Heart left ventricle (tissue), 16 donors: ENCODE measurements around the gene CERS1. TPM values are rescaled to one million over a fixed set of nuclear protein-coding genes. Genes with fewer than 3 reads are reported as not detected.
A peak's percentile ranks its signal among the peaks of the same experiment; 100 is the strongest.

ENCODE experiments used
- ATAC-seq, 4 donors: fragments of 200-7000 bp; cut with Tn5 transposase; one replicate each; pipeline ENCODE4 v1.9.1; 2020 to 2022; ENCODE audit warnings: moderate library complexity in 4 of 4, mild to moderate bottlenecking in 3 of 4, moderate number of reproducible peaks in 1 of 4
- DNase-seq, 5 donors: peaks; one replicate each; pipeline ENCODE4 v3.0.0-alpha.2; 2020
- H3K27ac ChIP-seq, 12 donors: fragments of 200-600 bp; sonication (generic) in 4 of 12; one replicate each; pipeline versions ENCODE4 v1.5.0 to v1.8.0; 2016 to 2022; ENCODE audit warnings: mild to moderate bottlenecking in 2 of 12
- H3K27me3 ChIP-seq, 9 donors: fragments of 200-600 bp; sonication (generic) in 2 of 9; one replicate each; pipeline versions ENCODE4 v1.5.1 to v1.8.0; 2016 to 2022; ENCODE audit warnings: mild to moderate bottlenecking in 3 of 9
- H3K36me3 ChIP-seq, 9 donors: fragments of 200-600 bp; sonication (generic) in 2 of 9; one replicate each; pipeline versions ENCODE4 v1.5.0 to v1.8.0; 2018 to 2022; ENCODE audit warnings: mild to moderate bottlenecking in 2 of 9
- H3K4me1 ChIP-seq, 12 donors: fragments of 200-600 bp; sonication (generic) in 4 of 12; one replicate each; pipeline versions ENCODE4 v1.5.0 to v1.8.0; 2016 to 2022; ENCODE audit warnings: mild to moderate bottlenecking in 3 of 12
- H3K4me3 ChIP-seq, 12 donors: fragments of 200-600 bp; sonication (generic) in 4 of 12; one replicate each; pipeline versions ENCODE4 v1.5.0 to v1.8.0; 2017 to 2022; ENCODE audit warnings: mild to moderate bottlenecking in 9 of 12, moderate library complexity in 4 of 12
- H3K9me3 ChIP-seq, 12 donors: fragments of 200-600 bp; sonication (generic) in 4 of 12; one replicate each; pipeline versions ENCODE4 v1.5.0 to v1.8.0; 2016 to 2022; ENCODE audit warnings: mild to moderate bottlenecking in 1 of 12
- POLR2A ChIP-seq, 2 donors: fragments of 450-650 bp; IDR thresholded peaks; one replicate each; pipeline ENCODE4 v1.6.1; 2017; ENCODE audit warnings: antibody characterized with exemption in 2 of 2, mild to moderate bottlenecking in 2 of 2, moderate library complexity in 2 of 2
- WGBS, 4 donors: extraction: QIAGEN DNeasy Blood & Tissue Kit in 2 of 4; methylation state at CpG; one replicate each; pipeline versions ENCODE4 v1.1.5 to v1.1.7; 2013 to 2018; 5-methylcytosine and 5-hydroxymethylcytosine counted together
- intact Hi-C, 10 donors: fragments of 100-400 bp; cut with DNase I; formaldehyde crosslinking; loops; one replicate each; pipeline versions ENCODE4 v1.11.1 to v1.14.2; 2022
- polyA plus RNA-seq, 2 donors: library from polyadenylated mRNA; stranded (reverse); fragments of 200-250 nt; gene quantifications; one replicate each; pipeline ENCODE4 v1.2.3, GENCODE V29; 2013
- total RNA-seq, 9 donors: library from RNA; depleted of rRNA in 2 of 9; stranded (reverse); fragments of >200 nt in 2 of 9; fragmentation: NEBNext Ultra II Directional in 3 of 9; extraction: Animal tissue kit (Norgen Biotek cat#: 25700) in 3 of 9; gene quantifications; one replicate each; pipeline versions ENCODE4 v1.1.0 to v1.2.4, GENCODE V29; 2016 to 2023
- TF ChIP-seq, protein P1 (sequence below), 12 donors: fragments of 200-600 bp; sonication (generic) in 4 of 12; IDR thresholded peaks; one replicate each; pipeline versions ENCODE4 v1.5.0 to v1.8.0; 2018 to 2022; ENCODE audit warnings: antibody characterized with exemption in 12 of 12, mild to moderate bottlenecking in 5 of 12
- donor health status: ischemic (EF 13 %, LVEDD 7.1; RV severe dilation, severe dysfunction).
- donor health status: healthy with polysubstance abuse.
- donor health status: DM: no; HTN: yes; CAD: no.
- donor health status: DM: no; HTN: no; CAD: no.
- donor health status: ischemic (EF 25% LVEDD 6.9; RV normal size, moderate dysfunction).
- donor health status: ischemic (EF 25% LVEDD 5.7; RV mildly dilated, moderate dysfunction).
- donor health status: healthy.
- donor health status: DM: yes; HTN: yes; CAD: no.
- donor health status: ischemic (EF 35%, LVEDD 5.7; RV mildly dilated, moderate dysfunction).
- donor health status: nonischemic (EF 11% LVEDD 7.7; RV severe dilation, severe dysfunction).
- donor health status: DM: yes; HTN: yes; CAD: no.
- donor health status: PGD.
- donor health status: ischemic (EF 29% LVEDD 5.4; RV normal size, mild dysfunction).
- donor health status: nonischemic (EF 23%, LVEDD 6.1; RV moderate dilation, normal function).

The CERS1 gene
- total and polyA plus RNA-seq, 11 donors: 0.21 to 2.1 (median 0.52) TPM

GRCh38 chr19:18854982-18855381 lies 41.0 kb downstream of the CERS1 start:
- H3K4me3 ChIP-seq: no peak overlapping the region
- H3K9me3 ChIP-seq: no peaks in the 10 kb centered on the region
- intact Hi-C loops: no loop called here
- H3K4me1 ChIP-seq: peaks cover under 1 to 26% (median 14%) of the 10 kb centered on the region in 12 donors
- H3K36me3 ChIP-seq: peaks cover 8 to 100% (median 99%) of the 10 kb centered on the region in 9 donors
- H3K27ac ChIP-seq: no peak overlapping the region
- DNase-seq (no peak), ATAC-seq (no peak)
- H3K27me3 ChIP-seq: no peaks in the 10 kb centered on the region
- WGBS, 4 donors: 95 to 96% (median 96%) methylated on average over 16 to 33 of the region's 33 CpGs
- no peak for TF ChIP-seq POLR2A (IDR thresholded peaks at IDR 0.05)
- TF ChIP-seq, protein P1, sequence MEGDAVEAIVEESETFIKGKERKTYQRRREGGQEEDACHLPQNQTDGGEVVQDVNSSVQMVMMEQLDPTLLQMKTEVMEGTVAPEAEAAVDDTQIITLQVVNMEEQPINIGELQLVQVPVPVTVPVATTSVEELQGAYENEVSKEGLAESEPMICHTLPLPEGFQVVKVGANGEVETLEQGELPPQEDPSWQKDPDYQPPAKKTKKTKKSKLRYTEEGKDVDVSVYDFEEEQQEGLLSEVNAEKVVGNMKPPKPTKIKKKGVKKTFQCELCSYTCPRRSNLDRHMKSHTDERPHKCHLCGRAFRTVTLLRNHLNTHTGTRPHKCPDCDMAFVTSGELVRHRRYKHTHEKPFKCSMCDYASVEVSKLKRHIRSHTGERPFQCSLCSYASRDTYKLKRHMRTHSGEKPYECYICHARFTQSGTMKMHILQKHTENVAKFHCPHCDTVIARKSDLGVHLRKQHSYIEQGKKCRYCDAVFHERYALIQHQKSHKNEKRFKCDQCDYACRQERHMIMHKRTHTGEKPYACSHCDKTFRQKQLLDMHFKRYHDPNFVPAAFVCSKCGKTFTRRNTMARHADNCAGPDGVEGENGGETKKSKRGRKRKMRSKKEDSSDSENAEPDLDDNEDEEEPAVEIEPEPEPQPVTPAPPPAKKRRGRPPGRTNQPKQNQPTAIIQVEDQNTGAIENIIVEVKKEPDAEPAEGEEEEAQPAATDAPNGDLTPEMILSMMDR (IDR thresholded peaks at IDR 0.05): no peak

DNA sequence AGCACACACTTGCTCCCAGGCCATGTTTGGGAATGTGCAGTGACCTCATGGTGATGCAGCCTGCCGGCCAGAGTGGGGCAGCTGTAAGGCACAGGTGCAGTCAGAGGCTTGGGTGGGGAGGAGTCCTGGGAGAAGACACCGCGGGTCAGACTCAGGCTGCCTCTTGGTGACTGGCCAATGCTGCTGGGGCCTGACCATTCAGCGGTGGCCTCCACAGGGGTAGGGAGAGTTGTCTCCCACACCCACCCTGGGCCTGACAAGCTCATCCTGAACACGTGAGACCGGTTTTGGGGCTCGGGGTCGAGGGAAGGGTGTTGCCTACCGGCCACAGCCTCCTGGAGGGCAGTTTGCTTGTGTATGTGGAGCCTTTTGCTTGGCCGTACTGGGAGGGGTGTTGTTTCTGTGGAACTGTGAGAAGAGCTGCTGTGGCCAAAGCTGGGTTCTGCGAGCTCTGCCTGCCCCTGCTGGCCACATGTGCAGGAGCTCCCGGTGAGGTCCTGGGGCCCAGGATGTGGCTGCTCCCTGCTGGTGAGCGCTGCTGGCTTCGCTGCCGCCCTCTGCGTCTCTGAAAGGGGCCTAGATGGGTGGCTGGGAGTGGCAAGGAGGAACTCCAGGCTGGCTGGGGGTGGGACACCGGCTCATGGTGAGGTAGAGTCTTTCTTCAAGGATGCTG lies 42.1 kb downstream of the CERS1 start:
- DNase-seq: peak in 1 of 5 donors; percentile 29
- H3K4me1 ChIP-seq: peaks cover 10 to 27% (median 21%) of the 10 kb centered on the region in 12 donors
- H3K4me3 ChIP-seq: no peak overlapping the region
- H3K27ac ChIP-seq: no peak overlapping the region
- peaks cover 8 to 90% (median 89%) of the 10 kb centered on the region in 9 donors for H3K36me3 ChIP-seq
- H3K27me3 ChIP-seq: no peaks in the 10 kb centered on the region
- ATAC-seq: no peak
- WGBS, 4 donors: 84 to 90% (median 89%) methylated on average over 12 to 17 of the region's 17 CpGs
- TF ChIP-seq, protein P1 (IDR thresholded peaks at IDR 0.05): no peak
- no peak for TF ChIP-seq POLR2A (IDR thresholded peaks at IDR 0.05)
- no peaks in the 10 kb centered on the region for H3K9me3 ChIP-seq
- intact Hi-C loops: no loop called here

DNA sequence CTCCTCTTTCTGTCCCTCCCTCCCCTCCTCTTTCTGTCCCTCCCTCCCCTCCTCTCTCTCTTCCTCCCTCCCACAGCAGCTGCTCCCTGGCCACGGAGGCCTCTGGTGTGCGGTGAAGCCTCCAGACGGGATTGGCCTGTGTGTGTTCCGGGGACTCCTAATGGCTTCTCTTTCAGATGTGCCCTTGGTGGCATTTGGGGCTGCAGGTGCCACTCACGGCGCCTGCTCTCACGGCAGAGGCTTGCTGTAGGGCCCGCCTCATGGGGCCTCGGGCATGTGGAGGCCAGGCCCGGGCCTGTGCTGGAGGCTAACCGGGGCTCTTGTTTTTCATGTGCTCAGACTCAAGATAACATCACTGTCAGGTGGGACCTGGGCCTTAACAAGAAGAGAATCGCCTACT lies 43.3 kb downstream of the CERS1 start:
- no peaks in the 10 kb centered on the region for H3K9me3 ChIP-seq
- no peaks in the 10 kb centered on the region for H3K27me3 ChIP-seq
- H3K4me3 ChIP-seq: no peak overlapping the region
- no peak overlapping the region for H3K27ac ChIP-seq
- H3K36me3 ChIP-seq: peaks cover 8 to 83% (median 76%) of the 10 kb centered on the region in 9 donors
- WGBS, 4 donors: 85 to 91% (median 87%) methylated on average over 12 of the region's 12 CpGs
- no peak for TF ChIP-seq POLR2A (IDR thresholded peaks at IDR 0.05)
- TF ChIP-seq, protein P1 (IDR thresholded peaks at IDR 0.05): no peak
- ATAC-seq (no peak), DNase-seq (no peak)
- intact Hi-C loops: no loop called here
- H3K4me1 ChIP-seq: peaks cover 18 to 39% (median 33%) of the 10 kb centered on the region in 12 donors

GRCh38 chr19:18851673-18852325 lies 44.2 kb downstream of the CERS1 start:
- peaks cover 24 to 48% (median 42%) of the 10 kb centered on the region in 12 donors for H3K4me1 ChIP-seq

More at GRCh38 chr19:18851673-18852325, 44.2 kb downstream of the CERS1 start:
- Histone ChIP-seq H3K27ac (no peak overlapping the region), H3K36me3 (peaks cover 8 to 75% (median 68%) of the 10 kb centered on the region in 9 donors), H3K27me3 (no peaks in the 10 kb centered on the region), H3K4me3 (no peak overlapping the region), H3K9me3 (no peaks in the 10 kb centered on the region)
- ATAC-seq (no peak), DNase-seq (no peak)
- TF ChIP-seq, protein P1 (IDR thresholded peaks at IDR 0.05): no peak
- TF ChIP-seq POLR2A (IDR thresholded peaks at IDR 0.05): no peak
- intact Hi-C loops: no loop called here
- 95 to 96% (median 95%) methylated on average over 24 to 31 of the region's 31 CpGs for WGBS, 4 donors
